ENCODE results near the gene TSTD2.

TSTD2 gene

GRCh38 chr9:97632985-97633858, at the start of gene TSTD2, which contains the start of gene NCBP1:
TSTD2 (minus strand) TSS chr9:97633368; CDS start chr9:97627562, 5,806 bp downstream.
NCBP1 (plus strand) TSS chr9:97633821; CDS start chr9:97633882, 61 bp downstream.
- Mint-ChIP-seq H3K9me3 (no peaks in the 10 kb centered on the region), H3K27ac (peak within 1 kb of the TSS; percentile 97), H3K27me3 (no peaks in the 10 kb centered on the region), H3K36me3 (ENCODE audit: low read depth) (peaks cover 25% of the 10 kb centered on the region), H3K4me1 (ENCODE audit: low read depth) (peaks cover 62% of the 10 kb centered on the region), H3K4me3 (peak within 1 kb of the TSS; percentile 96)

GRCh38 chr9:97682242-97682641, 49.1 kb upstream of the TSTD2 start:
- H3K27ac Mint-ChIP-seq = peak overlapping the region; percentile 62
- H3K27me3 Mint-ChIP-seq = no peaks in the 10 kb centered on the region
- H3K36me3 Mint-ChIP-seq (ENCODE audit: low read depth) = peaks cover 56% of the 10 kb centered on the region
- no peak overlapping the region for H3K4me3 Mint-ChIP-seq
- H3K4me1 Mint-ChIP-seq (ENCODE audit: low read depth) = no peaks in the 10 kb centered on the region
- H3K9me3 Mint-ChIP-seq = no peaks in the 10 kb centered on the region

GRCh38 chr9:97675655-97676054, 42.5 kb upstream of the TSTD2 start:
- Mint-ChIP-seq H3K4me1 (ENCODE audit: low read depth) (peaks cover 6% of the 10 kb centered on the region), H3K36me3 (ENCODE audit: low read depth) (peaks cover 80% of the 10 kb centered on the region), H3K9me3 (no peaks in the 10 kb centered on the region), H3K27me3 (no peaks in the 10 kb centered on the region), H3K4me3 (no peak overlapping the region), H3K27ac (peak overlapping the region; percentile 21)

DNA sequence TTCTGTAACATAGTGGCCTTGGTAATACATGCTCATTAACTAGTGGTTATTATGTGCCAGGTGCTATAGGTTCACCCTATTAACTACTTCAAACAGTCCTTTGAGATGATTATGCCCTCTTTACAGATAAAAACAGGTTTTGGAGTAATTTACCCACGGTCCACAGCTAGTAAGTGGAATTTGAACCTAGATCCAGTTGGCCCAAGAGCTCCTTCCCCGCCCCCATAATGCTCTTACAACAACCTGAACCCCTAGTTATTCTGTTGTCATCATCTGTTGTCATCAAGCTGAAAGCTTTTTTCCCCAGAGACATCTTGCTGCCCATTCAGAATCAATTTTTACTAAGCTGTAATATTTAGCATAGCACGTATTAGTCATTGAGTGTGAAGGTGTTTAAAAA, 40.8 kb upstream of the TSTD2 start:
- Mint-ChIP-seq H3K27ac (peak overlapping the region; percentile 51), H3K9me3 (no peaks in the 10 kb centered on the region), H3K27me3 (no peaks in the 10 kb centered on the region), H3K36me3 (ENCODE audit: low read depth) (peaks cover 82% of the 10 kb centered on the region), H3K4me3 (no peak overlapping the region), H3K4me1 (ENCODE audit: low read depth) (peaks cover 9% of the 10 kb centered on the region)

DNA sequence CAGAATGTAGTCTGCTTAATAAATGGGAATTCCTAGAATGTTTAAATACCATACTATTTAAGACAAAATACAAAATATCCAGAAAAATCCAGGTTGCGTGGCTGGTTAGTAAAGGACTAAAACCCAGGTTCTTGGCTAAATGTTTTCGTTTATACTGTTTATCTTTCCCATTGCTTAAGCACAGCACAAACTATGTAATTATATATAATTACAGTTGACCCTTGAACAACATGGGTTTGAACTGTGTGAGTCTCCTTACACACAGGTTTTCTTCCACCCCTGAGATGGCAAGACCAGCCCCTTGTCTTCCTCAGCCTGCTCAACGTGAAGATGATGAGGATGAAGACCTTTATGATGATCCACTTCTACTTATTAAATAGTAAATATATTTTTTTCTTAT, 39.2 kb upstream of the TSTD2 start:
- Mint-ChIP-seq H3K4me3 (no peak overlapping the region), H3K4me1 (ENCODE audit: low read depth) (peaks cover 24% of the 10 kb centered on the region), H3K27ac (no peak overlapping the region), H3K9me3 (no peaks in the 10 kb centered on the region), H3K27me3 (no peaks in the 10 kb centered on the region), H3K36me3 (ENCODE audit: low read depth) (peaks cover 84% of the 10 kb centered on the region)

GRCh38 chr9:97670586-97670985, 37.4 kb upstream of the TSTD2 start:
- H3K4me3 Mint-ChIP-seq = no peak overlapping the region
- no peak overlapping the region for H3K27ac Mint-ChIP-seq
- H3K4me1 Mint-ChIP-seq (ENCODE audit: low read depth) = peaks cover 39% of the 10 kb centered on the region
- H3K36me3 Mint-ChIP-seq (ENCODE audit: low read depth) = peaks cover 90% of the 10 kb centered on the region
- H3K9me3 Mint-ChIP-seq = no peaks in the 10 kb centered on the region
- H3K27me3 Mint-ChIP-seq = no peaks in the 10 kb centered on the region

DNA sequence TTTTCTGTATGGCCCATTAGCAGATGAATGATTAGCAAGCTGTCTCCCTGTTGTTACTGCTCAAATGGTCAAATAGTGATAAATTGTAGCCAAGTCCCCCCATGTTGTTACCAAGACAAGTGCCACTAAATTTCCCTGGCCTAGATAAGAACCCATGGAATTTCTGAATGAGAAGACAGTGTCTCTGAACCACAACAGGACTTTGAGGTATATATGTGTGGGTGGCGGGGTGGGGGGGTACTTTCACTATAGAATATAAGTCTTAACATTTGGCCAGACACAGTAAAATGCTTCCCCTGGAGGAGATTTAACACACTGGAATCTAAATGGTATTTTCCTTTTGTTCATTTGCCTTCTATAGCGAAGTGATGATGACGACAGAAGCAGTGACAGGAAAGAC, 35.3 kb upstream of the TSTD2 start:
- peak overlapping the region; percentile 27 for H3K4me3 Mint-ChIP-seq
- H3K36me3 Mint-ChIP-seq (ENCODE audit: low read depth) = peaks cover 92% of the 10 kb centered on the region
- H3K4me1 Mint-ChIP-seq (ENCODE audit: low read depth) = peaks cover 52% of the 10 kb centered on the region
- H3K9me3 Mint-ChIP-seq = no peaks in the 10 kb centered on the region
- H3K27ac Mint-ChIP-seq = peak overlapping the region; percentile 68
- no peaks in the 10 kb centered on the region for H3K27me3 Mint-ChIP-seq

DNA sequence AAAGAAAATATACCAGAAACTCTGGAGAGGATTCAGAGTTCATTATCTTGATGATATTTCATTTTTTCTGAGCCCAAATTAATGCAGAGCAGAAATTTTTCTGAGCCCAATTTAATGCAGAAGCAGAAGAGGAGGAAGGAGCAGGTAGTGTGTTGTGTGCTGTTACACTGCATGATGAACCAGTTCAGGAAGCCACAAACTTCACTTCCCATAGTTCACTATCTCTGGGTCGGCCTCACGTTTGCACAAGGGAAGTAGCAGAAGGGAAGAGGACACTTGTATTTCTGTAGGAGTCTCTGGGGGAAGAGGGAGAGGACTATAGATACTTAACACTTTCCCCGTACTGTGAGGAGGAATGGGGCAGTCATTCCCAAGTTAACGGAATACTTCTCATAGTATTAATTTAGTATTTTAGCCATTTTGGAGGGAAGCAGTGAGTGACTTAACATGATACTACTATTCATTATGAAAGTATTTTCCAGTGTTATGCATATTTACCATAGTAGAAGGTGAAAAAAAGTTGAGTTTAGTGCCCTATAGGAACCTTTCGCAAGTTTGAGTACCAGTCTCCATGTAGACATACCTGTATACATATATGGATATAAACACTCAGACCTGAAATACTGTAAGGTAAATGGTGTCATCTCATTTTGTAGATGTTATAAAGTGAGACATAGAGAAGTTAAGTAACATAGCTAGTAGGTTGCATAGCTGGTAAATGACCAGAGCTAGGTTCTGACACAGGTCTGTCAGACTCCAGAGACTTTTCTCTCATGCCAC, 33.9 kb upstream of the TSTD2 start:
- Mint-ChIP-seq H3K27ac (peak overlapping the region; percentile 91), H3K9me3 (no peaks in the 10 kb centered on the region), H3K4me1 (ENCODE audit: low read depth) (peaks cover 52% of the 10 kb centered on the region), H3K27me3 (no peaks in the 10 kb centered on the region), H3K4me3 (no peak overlapping the region), H3K36me3 (ENCODE audit: low read depth) (peaks cover 98% of the 10 kb centered on the region)

DNA sequence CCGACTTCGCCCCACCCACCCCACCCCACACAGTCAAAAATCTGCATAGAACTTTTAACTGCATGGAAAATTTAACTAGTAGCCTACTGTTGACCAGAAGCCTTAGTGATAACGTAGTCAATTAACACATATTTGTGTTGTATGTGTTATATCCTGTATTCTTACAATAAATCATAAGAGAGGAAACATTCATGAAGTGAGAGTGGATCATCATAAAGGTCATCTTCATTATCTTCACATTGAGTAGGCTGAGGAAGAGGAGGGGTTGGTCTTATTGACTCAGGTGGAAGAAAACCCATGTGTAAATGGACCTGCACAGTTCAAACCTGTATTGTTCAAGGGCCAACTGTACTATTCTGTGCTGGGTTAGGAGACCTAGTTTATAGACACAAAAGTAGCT, 32.6 kb upstream of the TSTD2 start:
- Mint-ChIP-seq H3K27me3 (no peaks in the 10 kb centered on the region), H3K36me3 (ENCODE audit: low read depth) (peaks cover 91% of the 10 kb centered on the region), H3K9me3 (no peaks in the 10 kb centered on the region), H3K4me3 (no peak overlapping the region), H3K4me1 (ENCODE audit: low read depth) (peaks cover 52% of the 10 kb centered on the region), H3K27ac (peak overlapping the region; percentile 91)

DNA sequence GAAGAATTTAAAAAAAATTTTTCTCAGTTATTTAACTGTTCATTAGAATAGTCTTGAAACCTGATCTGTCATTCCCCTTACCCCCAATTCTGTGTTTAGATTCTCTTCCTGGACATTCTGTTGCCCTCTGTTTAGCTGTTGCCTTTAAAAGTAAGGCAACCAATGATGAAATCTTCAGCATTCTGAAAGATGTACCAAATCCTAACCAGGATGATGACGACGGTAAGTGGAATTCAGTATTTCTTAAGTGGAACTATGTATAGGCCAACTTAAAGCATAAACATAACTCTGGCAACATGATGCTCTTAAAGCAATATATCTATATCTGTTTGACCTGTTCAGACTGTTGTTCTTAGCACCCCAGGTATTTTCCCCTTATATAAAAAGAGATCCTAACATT, 27.7 kb upstream of the TSTD2 start:
- Mint-ChIP-seq H3K4me3 (no peak overlapping the region), H3K27me3 (no peaks in the 10 kb centered on the region), H3K27ac (no peak overlapping the region), H3K9me3 (no peaks in the 10 kb centered on the region), H3K4me1 (ENCODE audit: low read depth) (peaks cover 19% of the 10 kb centered on the region), H3K36me3 (ENCODE audit: low read depth) (peaks cover 92% of the 10 kb centered on the region)

- Mint-ChIP-seq H3K9me3 (no peaks in the 10 kb centered on the region), H3K36me3 (ENCODE audit: low read depth) (peaks cover 92% of the 10 kb centered on the region), H3K27me3 (no peaks in the 10 kb centered on the region), H3K4me3 (no peak overlapping the region), H3K27ac (no peak overlapping the region), H3K4me1 (ENCODE audit: low read depth) (peaks cover 13% of the 10 kb centered on the region)
Measured at GRCh38 chr9:97660340-97660739, 27.2 kb upstream of the TSTD2 start.

GRCh38 chr9:97659771-97660170, 26.6 kb upstream of the TSTD2 start:
- peaks cover 8% of the 10 kb centered on the region for H3K4me1 Mint-ChIP-seq (ENCODE audit: low read depth)
- peak overlapping the region; percentile 14 for H3K27ac Mint-ChIP-seq
- no peak overlapping the region for H3K4me3 Mint-ChIP-seq
- no peaks in the 10 kb centered on the region for H3K27me3 Mint-ChIP-seq
- H3K36me3 Mint-ChIP-seq (ENCODE audit: low read depth) = peaks cover 92% of the 10 kb centered on the region
- H3K9me3 Mint-ChIP-seq = no peaks in the 10 kb centered on the region

DNA sequence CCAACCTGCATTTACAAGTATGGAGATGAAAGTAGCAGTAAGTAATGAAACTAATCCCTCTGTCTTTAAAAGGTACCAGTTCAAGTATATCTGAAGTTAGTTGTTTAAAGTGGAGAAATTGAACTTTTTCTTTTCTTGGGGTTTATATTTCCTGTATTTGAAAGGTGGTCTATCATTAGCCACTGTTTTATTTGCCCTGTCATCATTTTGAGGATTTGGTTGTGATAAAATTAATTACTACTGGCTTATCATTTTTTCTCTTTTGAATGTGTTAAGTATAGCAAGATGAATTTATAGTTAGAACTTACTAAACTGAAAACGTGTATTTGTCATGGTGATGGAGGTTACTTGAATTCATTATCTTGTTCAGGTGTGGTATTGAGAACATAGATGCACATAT, 25.5 kb upstream of the TSTD2 start:
- Mint-ChIP-seq H3K9me3 (no peaks in the 10 kb centered on the region), H3K27me3 (no peaks in the 10 kb centered on the region), H3K36me3 (ENCODE audit: low read depth) (peaks cover 92% of the 10 kb centered on the region), H3K4me1 (ENCODE audit: low read depth) (no peaks in the 10 kb centered on the region), H3K27ac (no peak overlapping the region), H3K4me3 (no peak overlapping the region)

GRCh38 chr9:97651646-97652045, 18.5 kb upstream of the TSTD2 start:
- Mint-ChIP-seq H3K9me3 (no peaks in the 10 kb centered on the region), H3K27ac (no peak overlapping the region)

GRCh38 chr9:97647996-97648395, 14.8 kb upstream of the TSTD2 start:
- Mint-ChIP-seq H3K36me3 (ENCODE audit: low read depth) (peaks cover 61% of the 10 kb centered on the region), H3K4me1 (ENCODE audit: low read depth) (no peaks in the 10 kb centered on the region), H3K27ac (no peak overlapping the region), H3K27me3 (no peaks in the 10 kb centered on the region), H3K9me3 (no peaks in the 10 kb centered on the region), H3K4me3 (no peak overlapping the region)

More at GRCh38 chr9:97651646-97652045, 18.5 kb upstream of the TSTD2 start:
- H3K27me3 Mint-ChIP-seq = no peaks in the 10 kb centered on the region
- no peaks in the 10 kb centered on the region for H3K4me1 Mint-ChIP-seq (ENCODE audit: low read depth)
- peaks cover 76% of the 10 kb centered on the region for H3K36me3 Mint-ChIP-seq (ENCODE audit: low read depth)
- no peak overlapping the region for H3K4me3 Mint-ChIP-seq

Data from stimulated activated naive CD8-positive, alpha-beta T cell treated with anti-CD3 and anti-CD28 coated beads, Interleukin-15, Interleukin-2, amounts not matched to agents 100 ng/mL and 50 ng/mL, for 24 hours (primary cell).